ENCODE data around the gene PITX1.

- TF ChIP-seq EZH2phosphoT487 (IDR thresholded peaks at IDR 0.05; ENCODE audit: borderline replicate concordance) (no peak), CEBPB (IDR thresholded peaks at IDR 0.05; ENCODE audit: low read depth) (no peak), RAD21 (IDR thresholded peaks at IDR 0.05; ENCODE audit: low read depth) (no peak), CTCF (IDR thresholded peaks at IDR 0.05 in 2 of 3, conservative IDR thresholded peaks at IDR 0.05 in 1 of 3; ENCODE audit: borderline replicate concordance in 1 of 3, insufficient read depth in 1 of 3, low read depth in 2 of 3, low read length in 2 of 3) (no peak), POLR2A (IDR thresholded peaks at IDR 0.05; ENCODE audit: borderline replicate concordance, extremely low read depth, insufficient read depth, insufficient read length) (no peak)
Observed at GRCh38 chr5:135007305-135007704, 26.7 kb downstream of the PITX1 start.
